CMK (cell line): ENCODE data around the gene PBOV1.

Experiments used
- DNase-seq: peaks from one replicate; pipeline ENCODE4 v3.0.0-alpha.2; 2010; ENCODE audit warnings: low read depth

The PBOV1 gene

DNA sequence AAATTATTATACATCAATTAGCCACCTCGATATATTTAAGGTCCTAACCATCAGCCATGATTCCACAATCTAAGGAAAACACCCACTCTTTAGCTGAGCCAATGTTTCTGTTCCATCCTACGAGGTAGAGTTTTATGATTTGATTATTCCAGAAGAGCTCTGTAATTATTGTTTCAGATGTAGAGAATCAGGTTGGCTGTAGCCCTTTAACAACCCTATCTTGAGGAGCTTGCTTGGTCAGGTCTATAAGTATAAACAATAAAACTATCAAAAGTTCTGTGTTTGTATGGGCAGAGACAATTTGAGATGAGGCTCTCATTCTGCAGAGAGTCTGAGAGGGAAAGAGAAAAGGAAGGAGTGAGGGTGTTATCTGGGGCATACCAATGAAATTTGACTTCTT is at the start of gene PBOV1:
TSS of gene PBOV1 (minus strand) at position 43 of the 400 bp plus-strand sequence. CDS start 96 bp downstream, outside the sequence.
- DNase-seq = no peak

DNA sequence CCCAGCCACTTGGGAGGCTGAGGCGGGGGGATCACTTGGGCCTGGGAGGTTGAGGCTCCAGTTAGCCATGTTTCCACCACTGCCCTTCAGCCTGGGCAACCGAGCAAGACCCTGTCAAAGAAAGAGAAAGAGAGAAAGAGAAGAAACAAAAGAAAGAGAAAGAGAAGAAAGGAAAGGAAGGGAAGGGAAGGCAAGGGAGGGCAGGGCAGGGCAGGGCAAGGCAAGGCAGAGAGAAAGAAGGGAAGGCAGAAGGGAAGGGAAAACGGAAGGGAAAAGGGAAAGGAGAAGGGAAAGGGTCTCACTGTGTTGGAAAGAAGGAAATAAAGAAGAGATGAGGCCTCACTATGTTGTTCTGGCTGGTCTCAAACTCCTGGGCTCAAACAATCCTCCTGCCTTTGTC is 47.8 kb upstream of the PBOV1 start:
- DNase-seq = no peak

DNA sequence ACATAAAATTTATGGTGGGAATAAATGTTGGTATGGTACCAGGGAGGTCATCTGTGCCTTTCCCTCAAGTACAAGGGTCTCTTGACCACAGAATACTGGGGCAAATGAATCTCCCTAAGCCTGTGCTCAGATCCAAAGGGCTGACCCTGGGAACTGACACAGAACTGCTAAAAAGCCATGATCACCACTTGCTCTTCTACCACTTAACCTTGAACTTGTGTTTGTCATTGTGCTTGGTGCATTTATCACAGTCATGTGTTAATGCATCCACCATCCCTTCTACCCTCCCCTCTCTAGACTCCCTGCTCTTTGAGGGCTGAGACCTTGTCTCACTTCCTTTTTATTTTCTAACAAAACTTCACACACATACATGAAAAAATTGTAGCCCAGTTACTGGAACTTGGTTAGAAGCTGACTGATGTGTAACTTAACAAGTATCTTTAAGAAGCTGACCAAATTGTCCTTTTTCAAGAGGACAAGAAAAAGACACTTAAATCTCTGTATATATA is 46.1 kb upstream of the PBOV1 start:
- no peak for DNase-seq

DNA sequence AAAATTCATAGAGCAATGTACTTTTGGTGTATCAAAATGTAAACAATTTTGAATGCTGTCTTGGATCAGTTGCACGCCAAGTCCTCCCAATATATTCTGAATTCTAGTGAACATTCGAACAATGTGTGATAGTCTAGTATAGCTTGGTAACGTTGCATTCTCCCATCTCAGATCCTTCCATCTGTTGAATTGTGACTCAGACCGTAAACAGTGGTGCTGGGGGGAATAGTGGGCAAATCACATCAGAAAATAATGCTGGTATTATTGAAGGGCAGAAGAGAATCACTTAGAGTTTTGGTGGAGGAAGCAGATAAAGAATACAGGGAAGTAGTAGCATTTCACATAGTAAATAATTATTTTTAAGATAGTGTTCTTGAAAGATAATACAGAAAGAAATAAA is 45.7 kb upstream of the PBOV1 start:
- DNase-seq = no peak

DNA sequence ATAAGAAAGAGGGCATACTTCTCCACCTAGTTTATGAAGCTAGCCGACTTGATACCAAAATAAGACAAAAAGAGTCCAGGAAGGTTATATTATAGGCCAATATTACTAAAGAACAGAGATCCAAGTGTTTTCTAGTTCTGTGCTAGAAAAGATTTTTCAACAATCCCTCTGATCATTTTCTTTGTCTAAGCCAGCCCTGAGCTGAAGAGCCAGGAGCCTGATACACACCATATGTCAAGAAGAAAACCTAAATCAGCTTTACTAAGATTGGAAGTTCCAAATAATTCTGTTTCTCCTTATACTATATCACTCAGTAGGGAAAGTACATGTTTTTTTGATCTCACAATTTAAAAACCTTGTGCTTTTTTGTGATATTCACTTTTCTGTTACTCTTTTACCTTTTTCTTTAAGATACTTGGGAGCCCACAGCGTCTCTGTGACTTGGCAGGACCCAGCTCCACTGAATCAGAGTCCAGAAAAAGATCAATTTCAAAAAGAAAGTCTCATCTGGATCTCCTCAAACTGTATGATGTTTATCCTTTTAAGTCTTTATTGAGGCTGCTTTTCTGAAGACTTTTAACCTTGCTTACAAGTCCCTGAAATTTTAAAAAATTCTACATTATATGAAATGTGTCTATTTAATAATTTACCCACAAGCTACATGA is 43.0 kb upstream of the PBOV1 start:
- DNase-seq = no peak

DNA sequence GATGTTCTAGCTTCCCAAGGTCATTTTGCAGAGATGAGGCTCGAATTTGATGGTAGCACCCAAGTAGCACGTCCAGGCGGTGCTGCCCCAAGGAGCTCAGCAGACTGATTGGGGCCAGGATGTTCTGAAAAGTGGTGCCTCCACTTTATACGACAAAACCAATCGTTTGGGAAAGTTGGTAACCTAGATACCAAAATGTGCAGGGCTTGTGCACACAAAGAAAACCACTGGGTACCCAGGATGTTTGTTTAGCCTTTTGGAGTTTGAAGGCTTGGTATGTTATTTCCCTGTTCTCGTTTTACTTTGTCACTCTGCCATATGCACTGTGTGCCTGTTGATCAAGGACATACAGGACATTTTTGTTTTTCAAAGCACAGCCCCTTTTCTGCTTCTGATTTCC is 40.7 kb upstream of the PBOV1 start:
- no peak for DNase-seq

DNA sequence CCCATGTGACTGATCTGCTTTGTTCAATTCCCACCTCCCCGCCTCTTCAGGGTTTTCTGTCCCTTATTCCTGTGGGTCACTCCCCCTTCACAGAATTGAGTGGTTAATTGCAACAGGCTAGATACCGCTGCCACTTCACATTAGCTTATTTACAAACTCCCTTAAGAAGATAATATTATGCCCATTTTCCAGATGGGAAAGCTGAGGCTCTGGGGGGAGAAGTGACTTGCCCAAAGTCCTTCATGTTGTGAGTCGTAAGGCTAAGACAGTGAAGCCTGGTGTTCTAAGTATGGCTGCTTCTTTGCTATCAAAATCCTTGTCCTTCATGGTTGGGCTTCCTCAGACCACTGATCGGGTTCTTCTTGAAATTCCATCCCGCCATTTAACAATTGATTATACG is 39.9 kb upstream of the PBOV1 start:
- DNase-seq = no peak

DNA sequence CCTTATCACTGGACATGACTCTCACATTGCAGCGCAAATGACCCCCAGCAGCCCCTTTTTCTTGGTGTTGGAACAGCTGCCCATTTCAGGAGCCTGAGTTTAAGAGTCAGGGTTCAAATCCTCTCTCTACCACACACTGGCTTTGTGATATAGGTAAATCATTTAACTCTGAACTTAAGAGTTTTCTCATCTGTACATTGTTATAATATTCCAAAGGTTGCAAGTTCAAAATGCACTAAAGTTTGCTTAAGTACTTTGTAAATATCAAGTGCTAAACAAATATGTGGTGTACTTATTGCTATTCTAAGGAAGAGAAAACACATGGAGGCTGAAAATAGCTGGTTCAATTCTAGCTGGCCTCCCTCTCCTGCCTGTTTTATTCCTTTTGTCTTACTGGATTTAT is 39.3 kb upstream of the PBOV1 start:
- DNase-seq = no peak

DNA sequence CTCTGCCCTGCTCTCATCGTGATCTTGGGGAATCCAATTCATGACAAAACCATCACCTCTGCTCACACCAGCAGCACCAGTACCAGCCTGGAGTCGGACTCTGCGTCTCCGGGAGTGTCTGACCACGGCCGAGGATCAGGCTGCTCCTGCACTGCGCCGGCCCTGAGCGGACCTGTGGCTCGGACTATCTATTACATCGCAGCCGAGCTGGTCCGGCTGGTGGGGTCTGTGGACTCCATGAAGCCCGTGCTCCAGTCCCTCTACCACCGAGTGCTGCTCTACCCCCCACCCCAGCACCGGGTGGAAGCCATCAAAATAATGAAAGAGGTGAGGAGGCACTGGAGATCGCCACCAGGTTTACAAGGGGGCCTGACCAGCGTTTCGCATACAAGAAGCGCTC is 37.2 kb upstream of the PBOV1 start:
- DNase-seq = no peak

DNA sequence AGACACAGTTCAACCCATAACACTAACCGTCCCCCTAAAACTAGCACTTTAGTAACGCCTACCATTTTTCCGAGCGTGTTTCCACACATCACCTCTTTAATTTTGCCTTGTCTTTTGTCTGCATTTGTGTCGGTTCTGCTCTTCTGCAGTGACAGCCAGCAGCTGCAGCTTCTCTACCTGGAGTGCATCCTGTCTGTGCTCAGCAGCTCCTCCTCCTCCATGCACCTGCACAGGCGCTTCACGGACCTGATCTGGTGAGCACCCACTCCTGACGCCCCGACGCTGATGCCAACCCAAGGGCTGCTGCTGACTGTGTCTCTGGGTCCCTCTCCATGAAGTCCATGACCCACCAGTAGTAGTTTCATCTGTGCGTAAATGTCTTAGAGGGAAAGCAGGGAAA is 35.4 kb upstream of the PBOV1 start:
- no peak for DNase-seq

DNA sequence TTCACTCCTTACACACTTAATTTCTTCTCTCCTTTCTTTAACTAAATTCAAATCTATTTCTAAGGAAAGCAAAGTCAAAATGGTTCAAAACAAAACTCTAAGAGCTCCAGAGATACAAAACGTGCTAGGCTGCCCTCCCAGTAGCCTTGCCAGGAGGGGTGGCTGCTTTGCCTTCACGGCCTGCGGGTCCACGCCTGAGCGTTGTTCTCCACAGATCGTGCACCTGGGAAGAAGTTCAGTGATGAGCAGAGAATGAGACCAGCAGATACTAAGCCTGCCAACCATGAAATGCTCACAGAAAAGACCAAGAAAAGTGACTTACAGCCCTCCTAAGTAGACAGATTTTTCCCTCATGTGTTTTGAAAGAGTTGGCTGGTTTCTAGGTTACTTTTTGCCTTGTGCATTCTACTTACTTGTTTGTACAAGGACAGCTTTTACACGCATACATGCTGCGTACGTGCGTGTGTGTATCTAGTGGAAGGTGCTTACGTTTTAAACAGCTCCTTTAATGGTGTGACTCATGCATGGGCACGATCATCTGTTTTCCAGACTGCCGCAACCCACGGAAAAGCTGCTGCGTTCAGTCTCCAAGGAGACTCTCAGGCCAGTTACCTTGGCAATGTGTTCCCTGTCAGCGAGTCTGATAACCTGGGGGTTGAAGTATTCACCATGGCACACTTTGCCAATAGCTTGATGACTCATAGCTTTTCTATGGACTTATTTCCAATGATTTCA is 32.4 kb upstream of the PBOV1 start:
- DNase-seq = no peak

DNA sequence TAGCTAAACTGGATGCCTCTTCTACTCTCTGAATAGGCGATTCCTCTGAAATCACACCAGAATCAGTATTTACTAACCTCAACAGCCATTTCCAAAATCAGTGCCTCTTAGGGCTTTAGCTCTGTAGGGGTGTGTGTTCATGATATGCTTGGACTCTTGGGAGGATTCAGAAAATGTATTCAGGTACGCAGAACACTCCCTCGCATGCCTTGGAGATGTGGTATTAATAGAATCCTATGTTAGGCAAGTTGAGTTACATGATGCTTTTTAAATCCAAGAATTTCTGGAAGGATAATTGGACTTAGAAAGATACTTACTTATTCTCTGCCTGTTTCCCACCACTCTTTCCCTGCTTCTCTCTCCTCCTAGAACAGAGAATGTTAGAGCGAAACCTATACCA is 31.8 kb upstream of the PBOV1 start:
- DNase-seq = no peak

DNA sequence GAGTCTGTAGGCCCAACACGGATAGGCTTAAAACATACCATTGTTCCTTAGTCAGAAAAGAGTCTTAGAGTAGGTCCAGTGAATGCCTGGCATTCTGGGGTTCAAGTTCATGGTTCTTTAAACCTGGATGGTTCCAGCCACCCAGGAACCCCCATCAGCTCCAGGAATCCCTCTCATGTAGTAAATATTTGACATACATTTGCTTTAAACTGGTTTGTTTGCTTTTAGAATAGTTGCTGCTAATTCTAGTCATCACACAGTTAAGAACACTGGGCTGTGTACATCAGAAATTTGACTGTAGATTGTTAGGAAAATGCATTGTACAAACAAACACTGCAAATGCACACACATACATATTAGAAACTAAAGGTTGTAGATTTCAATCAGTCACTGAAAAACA is 30.6 kb upstream of the PBOV1 start:
- no peak for DNase-seq

DNA sequence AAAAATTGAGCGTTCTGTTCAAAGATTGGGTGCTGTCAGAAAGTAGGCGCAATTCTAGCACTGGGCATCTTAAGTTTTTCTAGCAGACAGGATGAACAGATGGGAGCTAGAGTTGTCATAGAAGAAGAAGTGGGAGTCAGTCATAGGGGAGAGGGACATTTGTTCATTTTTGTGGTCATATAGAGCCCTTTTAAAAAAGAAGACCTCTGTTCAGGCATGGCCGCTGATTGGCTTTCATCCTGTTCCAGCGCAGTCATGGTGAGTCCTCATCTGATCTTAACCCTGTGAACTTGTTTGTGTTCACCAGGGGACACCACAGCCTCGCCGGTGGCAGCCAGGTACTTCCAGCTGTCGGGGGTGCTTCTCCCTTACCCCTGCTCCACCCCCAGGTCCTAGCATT is 29.7 kb upstream of the PBOV1 start:
- no peak for DNase-seq

DNA sequence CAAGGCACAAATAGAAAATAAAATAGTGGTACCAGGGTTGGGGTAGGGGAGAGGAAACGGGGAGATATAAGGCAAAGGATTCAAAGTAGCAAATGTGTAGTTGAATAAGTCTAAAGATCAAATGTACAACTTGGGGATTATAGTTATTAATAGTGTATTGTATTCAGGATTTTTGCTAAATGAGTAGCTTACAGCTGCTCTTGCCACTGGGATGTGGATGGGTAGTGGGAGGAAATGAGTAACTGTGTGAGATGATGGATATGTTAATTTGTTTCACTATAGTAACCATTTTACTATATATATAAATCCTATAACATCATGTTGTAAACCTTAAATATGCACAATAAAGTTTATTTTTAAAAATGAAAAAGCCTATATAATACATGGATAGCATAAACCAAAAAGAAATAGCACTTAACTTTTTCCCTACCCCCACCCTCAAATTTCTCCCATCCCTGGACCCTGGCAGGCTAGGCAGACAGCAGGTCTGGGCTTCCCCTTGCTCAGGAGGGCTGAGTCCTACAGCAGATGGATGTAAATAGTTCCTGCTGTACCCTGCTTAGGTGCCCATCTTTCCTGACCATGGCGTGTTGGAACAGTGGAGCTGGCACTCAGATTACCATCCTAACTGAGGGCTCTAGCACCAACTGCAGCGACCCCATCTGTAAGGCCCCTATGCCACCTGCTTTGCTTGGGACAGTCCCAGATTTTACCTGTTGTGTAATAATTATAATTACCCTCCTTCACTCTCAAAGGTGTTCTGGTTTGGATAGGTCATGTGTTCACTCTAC is 28.6 kb upstream of the PBOV1 start:
- no peak for DNase-seq

DNA sequence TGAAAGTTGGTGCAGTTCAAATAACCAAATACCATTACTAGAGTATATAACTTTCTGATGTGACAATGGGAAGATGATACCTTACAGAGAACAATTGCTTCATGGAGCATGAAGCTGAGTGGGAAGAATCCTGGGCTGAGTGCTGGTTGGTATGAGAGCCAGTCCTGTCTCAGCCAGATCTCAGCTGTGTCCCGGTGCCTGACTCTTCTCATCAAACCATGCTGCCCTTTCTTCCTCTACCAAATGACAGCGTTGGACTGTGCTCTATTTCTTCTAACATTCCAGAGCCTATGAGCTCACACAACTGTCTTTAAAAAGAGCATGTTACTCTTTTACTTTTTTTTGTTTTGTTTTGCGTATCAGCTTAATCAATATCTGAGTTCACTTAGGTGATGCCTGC is 27.5 kb upstream of the PBOV1 start:
- no peak for DNase-seq

DNA sequence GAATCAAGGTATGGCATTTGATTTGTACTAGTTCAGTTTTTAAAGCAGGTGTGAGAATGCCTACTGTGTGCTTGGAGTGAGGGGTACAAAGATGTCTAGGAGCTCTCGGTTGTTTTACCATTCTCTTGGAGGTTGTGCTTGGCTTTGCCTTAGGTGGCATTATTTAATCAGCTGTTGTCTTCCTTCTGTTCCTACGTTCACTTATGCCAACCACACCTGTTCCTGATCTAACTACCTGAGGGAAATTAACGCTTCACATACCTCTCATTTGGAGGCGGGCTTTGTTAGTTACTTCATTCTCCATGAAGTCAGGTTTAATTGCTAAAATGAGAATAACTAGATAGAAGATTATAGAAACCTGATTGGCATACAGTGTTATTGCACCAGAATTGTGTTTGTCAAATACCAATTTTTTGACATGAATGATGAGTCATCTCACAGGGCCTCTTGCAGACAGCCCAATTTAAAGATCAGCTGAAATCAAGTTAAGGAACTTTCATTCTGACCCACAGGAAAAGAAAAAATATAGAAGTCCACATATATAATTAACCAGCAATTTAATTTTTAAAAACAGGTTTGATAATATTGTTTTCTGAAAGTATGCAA is 24.8 kb upstream of the PBOV1 start:
- DNase-seq = no peak

DNA sequence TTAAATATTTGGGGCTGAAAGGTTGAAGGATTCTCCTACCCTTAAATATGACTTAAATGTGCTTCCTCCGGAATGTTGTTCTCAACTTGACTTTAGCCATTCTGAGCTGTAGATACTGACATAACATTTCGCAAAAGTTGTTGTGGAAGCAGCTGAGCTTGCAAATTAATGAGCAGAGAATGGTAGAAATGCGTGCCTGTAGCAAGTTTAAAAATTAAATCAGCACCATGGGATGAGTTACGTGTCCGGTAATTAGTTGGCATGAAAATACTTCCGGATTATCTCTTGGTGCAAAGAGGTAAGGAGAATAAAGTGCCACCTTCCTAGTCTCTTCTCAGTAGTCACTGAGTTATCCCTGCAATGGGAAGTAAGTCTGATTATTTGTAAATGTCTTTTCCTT is 23.6 kb upstream of the PBOV1 start:
- DNase-seq = no peak

DNA sequence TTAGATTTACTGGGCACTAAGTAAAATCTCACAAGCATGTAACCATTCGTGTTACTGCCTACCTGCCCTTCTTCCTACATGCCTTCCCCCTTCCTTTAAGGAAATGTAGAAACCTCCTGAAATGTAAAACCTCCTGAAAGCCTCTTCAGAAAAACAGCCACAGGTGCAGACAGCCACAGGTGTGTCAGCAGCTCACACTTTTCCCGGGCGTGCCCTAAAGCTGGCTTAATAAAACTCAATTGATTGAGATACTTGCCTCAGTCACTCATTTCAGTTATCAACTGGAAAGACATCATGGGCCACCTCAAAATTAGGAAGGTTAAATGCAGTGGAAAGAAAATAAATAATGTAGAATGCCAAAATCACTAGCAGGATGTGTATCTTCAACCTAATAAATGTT is 23.1 kb upstream of the PBOV1 start:
- DNase-seq = no peak

DNA sequence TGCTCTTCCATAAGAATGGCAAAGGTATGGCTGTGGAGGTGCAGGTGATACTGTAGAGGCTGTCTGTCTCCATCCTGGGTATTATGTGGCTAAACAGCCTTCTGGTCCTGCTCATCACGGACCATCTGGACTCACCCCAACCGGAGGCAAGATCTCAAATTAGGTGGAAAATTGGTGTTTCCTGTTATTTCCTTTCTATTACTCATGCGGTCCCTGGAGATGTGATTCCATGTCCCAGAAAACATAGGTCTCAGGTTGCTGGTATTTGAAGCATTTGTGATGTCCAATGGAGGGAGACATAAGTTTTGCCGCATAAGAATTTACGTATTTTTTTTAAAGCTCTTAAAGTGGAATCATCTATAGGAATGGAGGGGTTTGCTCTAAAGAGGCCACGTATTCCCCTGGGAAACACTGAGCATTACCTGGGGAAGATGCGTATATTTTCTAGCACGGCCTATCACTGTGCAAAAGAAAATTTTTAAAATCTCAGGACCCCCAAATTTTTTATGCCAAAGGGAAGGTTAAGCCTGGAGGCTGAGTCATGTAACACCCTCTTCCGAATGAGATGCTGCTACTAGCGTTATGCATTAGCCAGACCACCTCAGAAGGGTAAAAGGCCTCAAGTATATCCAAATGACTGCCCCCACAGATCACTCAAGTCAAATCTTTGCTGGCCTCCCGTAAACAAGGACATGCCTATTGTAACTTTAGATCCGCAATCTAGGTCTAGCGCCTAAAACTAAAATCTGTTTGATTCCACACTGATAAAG is 22.4 kb upstream of the PBOV1 start:
- no peak for DNase-seq

DNA sequence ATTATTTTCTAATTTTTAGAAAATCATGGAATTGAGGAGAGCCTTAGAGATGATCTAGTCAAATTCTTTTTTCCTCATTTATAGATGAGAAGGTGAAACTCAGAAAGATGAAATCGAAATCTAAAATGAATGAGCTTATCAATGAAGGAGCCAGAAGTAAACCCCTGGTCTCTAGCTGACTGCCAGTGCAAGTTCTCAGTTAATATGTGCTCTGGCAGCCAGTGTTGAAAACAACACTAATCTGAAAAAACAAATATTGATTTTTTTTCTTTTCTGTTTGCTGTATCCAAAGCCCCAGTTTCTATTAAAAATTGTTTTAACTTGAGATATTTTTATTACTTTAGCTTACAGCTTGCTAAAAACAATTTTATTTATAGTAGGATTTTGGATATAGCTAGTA is 21.5 kb upstream of the PBOV1 start:
- no peak for DNase-seq

DNA sequence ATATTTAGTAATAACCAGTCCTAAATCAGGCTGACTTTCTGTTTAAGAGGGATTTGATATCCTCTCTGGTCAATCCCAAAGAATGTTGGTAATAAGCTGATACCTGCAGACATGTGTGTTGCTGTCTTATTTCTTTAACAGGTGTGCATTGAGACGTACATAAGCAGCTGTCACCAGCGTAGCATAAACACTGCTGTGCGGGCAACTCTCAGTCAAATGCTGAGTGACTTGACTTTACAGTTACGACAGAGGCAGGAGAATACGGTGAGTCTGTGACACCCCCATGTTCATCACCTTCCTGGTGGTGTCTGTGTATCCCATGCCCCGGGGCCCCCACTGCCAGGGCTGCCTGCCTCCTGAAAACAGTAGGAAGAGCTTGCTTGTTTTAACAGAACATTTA is 20.1 kb upstream of the PBOV1 start:
- no peak for DNase-seq
